Measurements from ENCODE around the gene STOX2.

GRCh38 chr4:183968931-183969330 lies 63.8 kb downstream of the STOX2 start:
- TF ChIP-seq EZH2 (IDR thresholded peaks at IDR 0.05; ENCODE audit: borderline replicate concordance, low read length): no peak
- no peak for TF ChIP-seq CTCF (IDR thresholded peaks at IDR 0.05; ENCODE audit: low read length)

All from OCI-LY1 (cell line).